ENCODE data around the gene CLDN15.

- TF ChIP-seq CTCF (conservative IDR thresholded peaks at IDR 0.05 in 1 of 2, IDR thresholded peaks at IDR 0.05 in 1 of 2; ENCODE audit: low read depth in 1 of 2, low read length in 2 of 2) (no peak), EZH2 (IDR thresholded peaks at IDR 0.05; ENCODE audit: low read length, missing control alignments) (no peak)
Measured at GRCh38 chr7:101233907-101234547, 3.6 kb downstream of the CLDN15 start.

All from fibroblast of lung (primary cell).